Common myeloid progenitor, CD34-positive (primary cell): ENCODE data around the gene CRACDL.
"Not testable (repeated sequence)": the region's sequence is repeated elsewhere in the genome, so short reads cannot be mapped to it uniquely, and the experiment has no call there.

ENCODE experiments used
- CTCF ChIA-PET: fragments of 350-600 bp; sonication (Branson Sonifier 250); formaldehyde crosslinking; loops from one replicate; lab custom pipeline; 2021; ENCODE audit warnings: antibody characterized with exemption; lab: Charles Lee
- POLR2A ChIA-PET: fragments of 350-600 bp; sonication (Branson Sonifier 250); formaldehyde crosslinking; loops from one replicate; lab custom pipeline; 2021; ENCODE audit warnings: antibody characterized with exemption; lab: Charles Lee
- DNase-seq, 3 donors: peaks; one replicate each; pipeline versions ENCODE4 v3.0.0 to v3.0.0-alpha.2; 2013
- H3K27ac ChIP-seq, 2 experiments: 1 replicate in 1 of 2; 2 replicates in 1 of 2; pipeline ENCODE4 v1.7.0; 2013; ENCODE audit warnings: inconsistent platforms in 2 of 2, low read length in 2 of 2, mild to moderate bottlenecking in 2 of 2, low read depth in 1 of 2, moderate library complexity in 1 of 2; ENCODE audit not compliant: severe bottlenecking in 2 of 2, insufficient read depth in 1 of 2, poor library complexity in 1 of 2
- H3K27me3 ChIP-seq, 5 experiments: replicated peaks in 2 of 5; 1 replicate in 3 of 5; 2 replicates in 2 of 5; pipeline versions ENCODE4 v1.6.1 to v1.7.0; 2013; ENCODE audit warnings: low read length in 4 of 5, mild to moderate bottlenecking in 2 of 5, moderate library complexity in 2 of 5, inconsistent platforms in 1 of 5; ENCODE audit not compliant: insufficient read depth in 5 of 5, control insufficient read depth in 4 of 5
- H3K36me3 ChIP-seq, 4 experiments: 1 replicate in 2 of 4; 2 replicates in 2 of 4; pipeline versions ENCODE4 v1.6.1 to v1.7.0; 2013; ENCODE audit warnings: low read length in 3 of 4, control low read depth in 1 of 4, mild to moderate bottlenecking in 1 of 4; ENCODE audit not compliant: control insufficient read depth in 4 of 4, insufficient read depth in 4 of 4
- H3K4me1 ChIP-seq, 4 experiments: 1 replicate in 3 of 4; 2 replicates in 1 of 4; pipeline versions ENCODE4 v1.6.1 to v1.7.1; 2013; ENCODE audit warnings: low read length in 3 of 4, mild to moderate bottlenecking in 3 of 4, control low read depth in 1 of 4, inconsistent platforms in 1 of 4, moderate library complexity in 1 of 4; ENCODE audit not compliant: control insufficient read depth in 4 of 4, insufficient read depth in 4 of 4; ENCODE audit errors: control extremely low read depth in 1 of 4
- H3K4me3 ChIP-seq, 7 experiments: 1 replicate in 4 of 7; 2 replicates in 3 of 7; pipeline versions ENCODE4 v1.5.1 to v1.7.0; 2013; ENCODE audit warnings: mild to moderate bottlenecking in 7 of 7, low read length in 6 of 7, moderate library complexity in 6 of 7, inconsistent platforms in 2 of 7, low read depth in 2 of 7, control low read depth in 1 of 7; ENCODE audit not compliant: insufficient read depth in 4 of 7, control insufficient read depth in 1 of 7; ENCODE audit errors: extremely low read depth in 1 of 7
- H3K9me3 ChIP-seq, 5 experiments: 1 replicate in 4 of 5; 2 replicates in 1 of 5; pipeline versions ENCODE4 v1.6.1 to v1.7.1; 2013; ENCODE audit warnings: low read length in 4 of 5, mild to moderate bottlenecking in 2 of 5, inconsistent platforms in 1 of 5, low read depth in 1 of 5, moderate library complexity in 1 of 5; ENCODE audit not compliant: control insufficient read depth in 4 of 5, insufficient read depth in 2 of 5; ENCODE audit errors: control extremely low read depth in 1 of 5
- WGBS: methylation state at CpG from one replicate; pipeline ENCODE4 v1.1.5; 2013; ENCODE audit not compliant: insufficient coverage; 5-methylcytosine and 5-hydroxymethylcytosine counted together

Gene CRACDL

DNA sequence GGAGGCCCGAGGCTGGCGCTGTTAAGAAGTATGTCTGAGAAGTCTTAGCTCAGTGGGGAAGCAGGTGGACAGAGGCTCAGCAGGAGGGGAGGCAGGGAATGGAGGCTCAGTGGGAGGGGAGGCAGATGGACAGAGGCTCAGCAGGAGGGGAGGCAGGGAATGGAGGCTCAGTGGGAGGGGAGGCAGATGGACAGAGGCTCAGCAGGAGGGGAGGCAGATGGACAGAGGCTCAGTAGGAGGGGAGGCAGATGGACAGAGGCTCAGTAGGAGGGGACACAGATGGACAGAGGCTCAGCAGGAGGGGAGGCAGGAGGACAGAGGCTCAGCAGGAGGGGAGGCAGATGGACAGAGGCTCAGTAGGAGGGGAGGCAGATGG is 36.3 kb downstream of the CRACDL start:
- H3K36me3 ChIP-seq, DNase-seq, H3K4me1 ChIP-seq, POLR2A ChIA-PET, H3K9me3 ChIP-seq, H3K4me3 ChIP-seq, CTCF ChIA-PET, H3K27ac ChIP-seq, H3K27me3 ChIP-seq: not testable (repeated sequence)
- WGBS: 100% methylated on average over 2 of the region's 2 CpGs

GRCh38 chr2:98899041-98899702 is 36.9 kb downstream of the CRACDL start:
- DNase-seq: no peak
- Histone ChIP-seq H3K36me3 (no peaks in the 10 kb centered on the region), H3K27ac (no peak overlapping the region), H3K4me1 (no peaks in the 10 kb centered on the region), H3K27me3 (no peaks in the 10 kb centered on the region), H3K9me3 (no peaks in the 10 kb centered on the region), H3K4me3 (no peak overlapping the region)
- CTCF ChIA-PET: no interaction called here
- whole genome bisulfite sequencing: 100% methylated on average over 2 of the region's 5 CpGs
- POLR2A ChIA-PET: no interaction called here

GRCh38 chr2:98898423-98898841 is 37.6 kb downstream of the CRACDL start:
- POLR2A ChIA-PET: no interaction called here
- Histone ChIP-seq H3K4me3 (no peak overlapping the region), H3K27me3 (no peaks in the 10 kb centered on the region), H3K4me1 (no peaks in the 10 kb centered on the region), H3K36me3 (no peaks in the 10 kb centered on the region), H3K9me3 (peaks cover 0 to 3% (median 0%) of the 10 kb centered on the region in 5 experiments), H3K27ac (no peak overlapping the region)
- 98% methylated on average over 10 of the region's 13 CpGs for WGBS
- CTCF ChIA-PET: no interaction called here
- no peak for DNase-seq

- Histone ChIP-seq H3K27me3 (no peaks in the 10 kb centered on the region), H3K36me3 (no peaks in the 10 kb centered on the region), H3K4me3 (no peak overlapping the region), H3K9me3 (peaks cover 0 to 3% (median 0%) of the 10 kb centered on the region in 5 experiments), H3K27ac (no peak overlapping the region), H3K4me1 (no peaks in the 10 kb centered on the region)
- WGBS: 97% methylated on average over 3 of the region's 4 CpGs
- no peak for DNase-seq
- CTCF ChIA-PET: no interaction called here
- POLR2A ChIA-PET: no interaction called here
Measured at GRCh38 chr2:98897746-98898145, 38.3 kb downstream of the CRACDL start.

DNA sequence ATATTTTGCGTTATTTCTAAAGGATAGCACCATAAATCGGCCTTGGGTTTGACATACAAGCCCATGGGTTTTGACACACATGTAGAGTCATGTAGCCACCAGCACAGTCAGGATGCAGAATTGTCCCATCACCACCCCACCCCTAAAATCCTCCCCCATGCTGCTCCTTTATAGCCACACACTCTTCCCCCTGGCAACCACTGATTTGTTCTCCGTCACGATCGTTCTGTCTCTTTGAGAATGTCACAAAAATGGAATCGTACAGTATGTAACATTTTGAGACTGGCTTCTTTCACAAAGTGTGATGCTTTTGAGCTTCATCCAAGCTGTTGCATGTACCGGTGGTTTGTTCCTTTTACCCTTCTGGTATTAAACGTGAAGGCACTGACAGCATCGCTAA is 39.1 kb downstream of the CRACDL start:
- Histone ChIP-seq H3K4me1 (no peaks in the 10 kb centered on the region), H3K27me3 (no peaks in the 10 kb centered on the region), H3K27ac (no peak overlapping the region), H3K36me3 (no peaks in the 10 kb centered on the region), H3K4me3 (no peak overlapping the region), H3K9me3 (peaks cover 0 to 3% (median 0%) of the 10 kb centered on the region in 5 experiments)
- POLR2A ChIA-PET: no interaction called here
- DNase-seq: no peak
- CTCF ChIA-PET: no interaction called here
- WGBS: 97% methylated on average over 8 of the region's 9 CpGs

- Histone ChIP-seq H3K4me3 (no peak overlapping the region), H3K27ac (no peak overlapping the region), H3K27me3 (no peaks in the 10 kb centered on the region), H3K4me1 (no peaks in the 10 kb centered on the region), H3K9me3 (peaks cover 0 to 3% (median 0%) of the 10 kb centered on the region in 5 experiments), H3K36me3 (no peaks in the 10 kb centered on the region)
- ChIA-PET CTCF (no interaction called here), POLR2A (no interaction called here)
- DNase-seq: no peak
- WGBS: 70% methylated on average over 2 of the region's 2 CpGs
Measured at GRCh38 chr2:98896416-98896815, 39.6 kb downstream of the CRACDL start.

DNA sequence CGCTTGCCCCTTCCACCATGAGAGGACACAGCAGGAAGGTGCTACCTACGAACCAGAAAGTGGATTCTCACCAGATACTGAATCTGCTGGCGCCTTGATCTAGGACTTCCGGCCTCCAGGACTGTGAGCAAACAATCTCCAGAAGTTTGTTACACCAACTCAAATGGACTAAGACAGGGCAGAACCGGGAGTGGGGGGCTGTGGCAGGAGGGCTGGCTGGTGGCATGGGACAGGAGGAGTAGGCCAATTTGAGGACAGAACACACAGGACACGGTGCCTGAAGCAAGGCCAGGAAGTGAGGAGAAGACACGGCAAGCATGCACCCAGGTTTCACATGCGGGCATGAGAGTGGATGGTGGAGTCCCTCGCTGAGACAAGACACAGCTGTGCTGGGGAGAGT is 40.1 kb downstream of the CRACDL start:
- no peak overlapping the region for H3K4me3 ChIP-seq
- CTCF ChIA-PET: no interaction called here
- no peaks in the 10 kb centered on the region for H3K36me3 ChIP-seq
- H3K4me1 ChIP-seq: no peaks in the 10 kb centered on the region
- H3K27ac ChIP-seq: no peak overlapping the region
- H3K9me3 ChIP-seq: peaks cover 0 to 3% (median 0%) of the 10 kb centered on the region in 5 experiments
- POLR2A ChIA-PET: no interaction called here
- H3K27me3 ChIP-seq: no peaks in the 10 kb centered on the region
- 92% methylated on average over 7 of the region's 9 CpGs for WGBS
- DNase-seq: no peak
